ENCODE measurements around the gene ABHD17B.

ABHD17B gene

GRCh38 chr9:71890042-71890679 lies 20.8 kb downstream of the ABHD17B start:
- H3K4me3 ChIP-seq (ENCODE audit: low read depth, low read length), result no peak overlapping the region
- TF ChIP-seq, protein P1, sequence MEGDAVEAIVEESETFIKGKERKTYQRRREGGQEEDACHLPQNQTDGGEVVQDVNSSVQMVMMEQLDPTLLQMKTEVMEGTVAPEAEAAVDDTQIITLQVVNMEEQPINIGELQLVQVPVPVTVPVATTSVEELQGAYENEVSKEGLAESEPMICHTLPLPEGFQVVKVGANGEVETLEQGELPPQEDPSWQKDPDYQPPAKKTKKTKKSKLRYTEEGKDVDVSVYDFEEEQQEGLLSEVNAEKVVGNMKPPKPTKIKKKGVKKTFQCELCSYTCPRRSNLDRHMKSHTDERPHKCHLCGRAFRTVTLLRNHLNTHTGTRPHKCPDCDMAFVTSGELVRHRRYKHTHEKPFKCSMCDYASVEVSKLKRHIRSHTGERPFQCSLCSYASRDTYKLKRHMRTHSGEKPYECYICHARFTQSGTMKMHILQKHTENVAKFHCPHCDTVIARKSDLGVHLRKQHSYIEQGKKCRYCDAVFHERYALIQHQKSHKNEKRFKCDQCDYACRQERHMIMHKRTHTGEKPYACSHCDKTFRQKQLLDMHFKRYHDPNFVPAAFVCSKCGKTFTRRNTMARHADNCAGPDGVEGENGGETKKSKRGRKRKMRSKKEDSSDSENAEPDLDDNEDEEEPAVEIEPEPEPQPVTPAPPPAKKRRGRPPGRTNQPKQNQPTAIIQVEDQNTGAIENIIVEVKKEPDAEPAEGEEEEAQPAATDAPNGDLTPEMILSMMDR (conservative IDR thresholded peaks at IDR 0.05; ENCODE audit: low read depth, low read length), result no peak
- DNase-seq (ENCODE audit: low read depth), result no peak

- DNase-seq (ENCODE audit: low read depth), result no peak
- TF ChIP-seq, protein P1 (conservative IDR thresholded peaks at IDR 0.05; ENCODE audit: low read depth, low read length), result no peak
- no peak overlapping the region for H3K4me3 ChIP-seq (ENCODE audit: low read depth, low read length)
Measured at GRCh38 chr9:71887362-71887761, 23.6 kb downstream of the ABHD17B start.

DNA sequence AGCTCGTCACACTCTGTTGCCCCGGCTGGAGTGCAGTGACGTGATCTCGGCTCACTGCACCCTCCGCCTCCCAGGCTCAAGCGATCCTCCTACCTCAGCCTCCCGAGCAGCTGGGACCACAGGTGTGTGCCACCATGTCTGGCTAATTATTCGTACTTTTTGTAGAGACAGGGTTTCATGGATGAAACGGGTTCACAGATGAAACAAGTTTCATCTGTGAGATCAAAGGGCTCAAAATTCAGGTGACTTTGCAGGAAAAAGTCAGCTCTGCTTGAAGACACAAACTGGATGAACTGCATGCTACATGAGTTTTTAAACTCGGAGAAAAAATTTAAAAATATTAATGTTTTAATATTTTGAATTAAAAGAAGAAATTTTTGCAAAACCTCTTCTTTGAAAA lies 24.5 kb downstream of the ABHD17B start:
- DNase-seq (ENCODE audit: low read depth), result no peak
- TF ChIP-seq, protein P1 (conservative IDR thresholded peaks at IDR 0.05; ENCODE audit: low read depth, low read length), result no peak
- no peak overlapping the region for H3K4me3 ChIP-seq (ENCODE audit: low read depth, low read length)

GRCh38 chr9:71886015-71886414 lies 25.0 kb downstream of the ABHD17B start:
- TF ChIP-seq, protein P1 (conservative IDR thresholded peaks at IDR 0.05; ENCODE audit: low read depth, low read length), result no peak
- H3K4me3 ChIP-seq (ENCODE audit: low read depth, low read length), result no peak overlapping the region
- no peak for DNase-seq (ENCODE audit: low read depth)

- no peak overlapping the region for H3K4me3 ChIP-seq (ENCODE audit: low read depth, low read length)
- TF ChIP-seq, protein P1 (conservative IDR thresholded peaks at IDR 0.05; ENCODE audit: low read depth, low read length), result no peak
- no peak for DNase-seq (ENCODE audit: low read depth)
Measured at GRCh38 chr9:71885467-71885866, 25.5 kb downstream of the ABHD17B start.

- H3K4me3 ChIP-seq (ENCODE audit: low read depth, low read length), result no peak overlapping the region
- TF ChIP-seq, protein P1 (conservative IDR thresholded peaks at IDR 0.05; ENCODE audit: low read depth, low read length), result no peak
- no peak for DNase-seq (ENCODE audit: low read depth)
Measured at GRCh38 chr9:71884005-71884404, 27.0 kb downstream of the ABHD17B start.

- no peak overlapping the region for H3K4me3 ChIP-seq (ENCODE audit: low read depth, low read length)
- TF ChIP-seq, protein P1 (conservative IDR thresholded peaks at IDR 0.05; ENCODE audit: low read depth, low read length), result no peak
- DNase-seq (ENCODE audit: low read depth), result no peak
Measured at GRCh38 chr9:71879644-71880174, 31.3 kb downstream of the ABHD17B start.

Data from choroid plexus epithelial cell (primary cell).